AG04450 (cell line): Measurements from ENCODE around the gene SAFB2. TPM values are rescaled to one million over a fixed set of nuclear protein-coding genes. Genes with fewer than 3 reads are reported as not detected.

Source experiments
- CTCF ChIA-PET: fragments of 300-600, 350-600 bp; formaldehyde crosslinking; extraction: SDS; loops from one replicate; lab custom pipeline; 2022; ENCODE audit warnings: antibody characterized with exemption, inconsistent platforms; lab: Charles Lee
- POLR2A ChIA-PET: fragments of 350-600 bp; formaldehyde crosslinking; extraction: SDS; loops from one replicate; lab custom pipeline; 2021; ENCODE audit warnings: antibody characterized with exemption, inconsistent platforms; lab: Yijun Ruan, JAX
- DNase-seq: peaks from one replicate; pipeline ENCODE4 v3.0.0-alpha.2; 2011; ENCODE audit warnings: low read depth, low spot score
- H3K27ac ChIP-seq: one replicate; pipeline ENCODE4 v1.5.1; 2012; ENCODE audit warnings: low read depth, low read length, control low read depth
- H3K27me3 ChIP-seq: one replicate; pipeline ENCODE4 v1.6.0; 2012; ENCODE audit warnings: low read length; ENCODE audit not compliant: control insufficient read depth, insufficient read depth
- H3K4me3 ChIP-seq: 2 replicates; pipeline ENCODE4 v1.5.1; 2011; ENCODE audit warnings: mild to moderate bottlenecking, low read depth, low read length, control low read depth
- H3K9me3 ChIP-seq: 2 replicates; pipeline ENCODE4 v1.5.1; 2012; ENCODE audit warnings: low read length; ENCODE audit not compliant: control insufficient read depth, insufficient read depth
- polyA plus RNA-seq: library from polyadenylated mRNA; depleted of rRNA; stranded (reverse); fragments of >200 nt; gene quantifications from 2 replicates; pipeline ENCODE4 v1.2.3, GENCODE V29; 2011
- TF ChIP-seq, protein P1 (sequence below): IDR thresholded peaks from 2 replicates; pipeline ENCODE4 v1.5.1; 2011; ENCODE audit warnings: low read depth, low read length, control low read depth, inconsistent platforms

Gene SAFB2
- polyA plus RNA-seq, 1 experiment: 24.4 TPM

DNA sequence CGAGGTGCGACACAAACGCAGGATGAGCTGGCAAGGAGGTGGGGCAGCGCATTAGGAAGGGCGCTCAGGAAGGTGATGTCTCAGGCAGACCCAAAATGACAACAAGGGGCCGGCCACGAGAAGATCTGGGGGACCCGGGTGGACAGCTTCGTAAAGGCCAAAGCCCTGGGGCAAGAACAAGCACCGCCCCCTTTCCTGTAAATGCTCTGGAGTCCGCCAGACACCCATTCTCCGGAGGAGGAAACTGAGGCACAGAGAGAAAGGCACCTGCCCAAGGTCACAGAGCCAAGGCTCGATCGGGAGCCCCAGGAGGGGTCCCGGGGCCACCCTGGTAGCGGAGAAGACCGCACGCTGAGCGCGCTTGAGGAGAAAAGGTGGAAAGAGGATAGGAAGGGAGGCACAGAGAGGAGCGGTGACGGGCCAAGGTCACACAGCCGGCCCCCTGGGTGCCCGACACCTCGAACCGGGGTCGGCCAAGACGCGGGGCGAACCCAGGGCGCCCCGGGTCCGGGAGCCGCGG is 571 bp downstream of the SAFB2 start:
- DNase-seq: no peak
- H3K9me3 ChIP-seq: no peaks in the 10 kb centered on the region; the same call in 1 of the 2 replicates
- peak overlapping the region; percentile 21 for H3K27ac ChIP-seq
- POLR2A ChIA-PET: interaction anchor here (0.5 to 1.7 kb wide), 8 partner anchors 20 to 852 kb away, joined by 3 to 8 read pairs (median 4); partner anchors contain the start of gene RPL36
- CTCF ChIA-PET: interaction anchor here (0.6 to 1.4 kb wide), 2 partner anchors 65 to 674 kb away, joined by 5 to 6 read pairs; no protein-coding TSS in a partner anchor
- peak overlapping the region; percentile 93 for H3K4me3 ChIP-seq
- H3K27me3 ChIP-seq: no peaks in the 10 kb centered on the region
- TF ChIP-seq, protein P1, sequence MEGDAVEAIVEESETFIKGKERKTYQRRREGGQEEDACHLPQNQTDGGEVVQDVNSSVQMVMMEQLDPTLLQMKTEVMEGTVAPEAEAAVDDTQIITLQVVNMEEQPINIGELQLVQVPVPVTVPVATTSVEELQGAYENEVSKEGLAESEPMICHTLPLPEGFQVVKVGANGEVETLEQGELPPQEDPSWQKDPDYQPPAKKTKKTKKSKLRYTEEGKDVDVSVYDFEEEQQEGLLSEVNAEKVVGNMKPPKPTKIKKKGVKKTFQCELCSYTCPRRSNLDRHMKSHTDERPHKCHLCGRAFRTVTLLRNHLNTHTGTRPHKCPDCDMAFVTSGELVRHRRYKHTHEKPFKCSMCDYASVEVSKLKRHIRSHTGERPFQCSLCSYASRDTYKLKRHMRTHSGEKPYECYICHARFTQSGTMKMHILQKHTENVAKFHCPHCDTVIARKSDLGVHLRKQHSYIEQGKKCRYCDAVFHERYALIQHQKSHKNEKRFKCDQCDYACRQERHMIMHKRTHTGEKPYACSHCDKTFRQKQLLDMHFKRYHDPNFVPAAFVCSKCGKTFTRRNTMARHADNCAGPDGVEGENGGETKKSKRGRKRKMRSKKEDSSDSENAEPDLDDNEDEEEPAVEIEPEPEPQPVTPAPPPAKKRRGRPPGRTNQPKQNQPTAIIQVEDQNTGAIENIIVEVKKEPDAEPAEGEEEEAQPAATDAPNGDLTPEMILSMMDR: no peak

DNA sequence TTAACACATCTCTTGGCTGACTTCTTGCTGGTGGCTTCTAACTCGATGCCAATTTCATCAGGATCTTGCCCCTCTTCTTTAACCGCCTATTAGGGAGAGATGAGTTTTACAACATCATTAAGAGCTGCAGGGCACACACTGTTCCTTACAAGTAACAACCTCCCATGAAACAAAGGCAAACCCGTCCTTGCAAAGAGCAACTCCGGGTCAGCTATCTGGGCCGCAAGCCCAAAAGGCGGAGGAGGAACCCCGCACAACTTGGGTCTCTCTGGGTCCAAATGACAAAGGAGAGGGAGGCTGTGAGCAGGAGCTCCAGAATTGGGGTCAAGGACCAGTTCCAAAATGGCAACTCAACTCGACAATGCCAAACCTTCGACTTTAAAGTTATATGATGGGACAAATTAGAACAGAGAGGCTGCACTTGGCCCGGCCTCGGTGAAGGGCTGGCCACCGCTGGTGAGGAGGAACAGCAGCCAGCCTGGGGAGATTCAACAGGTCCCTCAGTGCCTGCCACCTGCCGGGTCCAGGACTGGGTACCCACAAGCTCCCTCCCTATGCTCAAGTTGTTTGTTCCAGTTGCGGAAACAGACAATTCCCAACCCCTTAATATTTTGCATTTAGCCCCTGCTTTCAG is 1.1 kb downstream of the SAFB2 start:
- H3K27me3 ChIP-seq: no peaks in the 10 kb centered on the region
- TF ChIP-seq, protein P1: no peak
- ChIA-PET CTCF (interaction anchor here (0.6 to 1.4 kb wide), 2 partner anchors 66 to 172 kb away, joined by 3 to 6 read pairs; no protein-coding TSS in a partner anchor), POLR2A (interaction anchor here (1.7 kb wide), 1 partner anchor 68 kb away, joined by 8 read pairs; the partner anchor contains the start of gene RPL36)
- peak overlapping the region; percentile 21 for H3K27ac ChIP-seq
- H3K4me3 ChIP-seq: peak overlapping the region; percentile 93
- DNase-seq: no peak
- no peaks in the 10 kb centered on the region; the same call in 1 of the 2 replicates for H3K9me3 ChIP-seq

- CTCF ChIA-PET: interaction anchor here (0.6 kb wide), 1 partner anchor 18 kb away, joined by 3 read pairs; no protein-coding TSS in a partner anchor
- TF ChIP-seq, protein P1: no peak
- H3K4me3 ChIP-seq: no peak overlapping the region
- DNase-seq: no peak
- POLR2A ChIA-PET: no interaction called here
- no peaks in the 10 kb centered on the region; the same call in 1 of the 2 replicates for H3K9me3 ChIP-seq
- H3K27me3 ChIP-seq: no peaks in the 10 kb centered on the region
- no peak overlapping the region for H3K27ac ChIP-seq
Measured at GRCh38 chr19:5619946-5620345, 2.6 kb downstream of the SAFB2 start.

DNA sequence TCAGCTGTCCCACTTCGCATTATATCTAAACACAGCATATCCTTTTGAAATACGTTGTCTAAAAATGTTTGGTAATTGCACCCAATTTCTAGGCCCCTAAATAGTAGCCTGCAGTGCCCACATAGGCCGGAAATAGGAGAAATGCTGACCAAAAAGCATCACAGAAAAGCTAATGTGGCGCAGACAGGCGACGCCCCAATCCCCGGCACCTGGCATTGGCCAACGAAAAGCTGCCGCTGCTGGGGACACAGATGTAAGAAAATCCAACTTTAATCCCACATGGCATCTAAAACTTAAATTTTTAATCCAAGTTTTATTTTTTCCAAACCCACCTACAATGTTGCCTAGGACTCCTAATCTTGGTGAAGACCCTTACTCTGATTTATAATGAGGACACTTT is 4.0 kb downstream of the SAFB2 start:
- POLR2A ChIA-PET: no interaction called here
- Histone ChIP-seq H3K27me3 (no peaks in the 10 kb centered on the region), H3K9me3 (no peaks in the 10 kb centered on the region; the same call in 1 of the 2 replicates), H3K4me3 (no peak overlapping the region), H3K27ac (no peak overlapping the region)
- TF ChIP-seq, protein P1: no peak
- CTCF ChIA-PET: interaction anchor here (0.6 kb wide), 1 partner anchor 570 kb away, joined by 3 read pairs; no protein-coding TSS in a partner anchor
- no peak for DNase-seq

GRCh38 chr19:5617080-5617479 is 5.5 kb downstream of the SAFB2 start:
- no peak for DNase-seq
- H3K9me3 ChIP-seq: no peaks in the 10 kb centered on the region
- ChIA-PET CTCF (interaction anchor here (0.7 kb wide), 1 partner anchor 51 kb away, joined by 5 read pairs; no protein-coding TSS in a partner anchor), POLR2A (no interaction called here)
- H3K27me3 ChIP-seq: no peaks in the 10 kb centered on the region
- H3K4me3 ChIP-seq: no peak overlapping the region
- TF ChIP-seq, protein P1: no peak
- H3K27ac ChIP-seq: no peak overlapping the region
